HepG2 (cell line): ENCODE data around the gene NCOA3. TPM values are rescaled to one million over a fixed set of nuclear protein-coding genes. Genes with fewer than 3 reads are reported as not detected.

Source experiments
- FLYWCH1 ChIP-seq: sonication (generic); formaldehyde crosslinking; IDR thresholded peaks from 2 replicates; pipeline ENCODE4 v1.8.1; 2023; ENCODE audit warnings: mild to moderate bottlenecking, missing genetic modification reagents
- FOSL2 ChIP-seq: sonication (generic); formaldehyde crosslinking; IDR thresholded peaks from 2 replicates; pipeline ENCODE4 v1.4.0; 2020; ENCODE audit warnings: missing genetic modification reagents
- HDAC2 ChIP-seq: sonication (generic); formaldehyde crosslinking; IDR thresholded peaks from 2 replicates; pipeline ENCODE4 v1.4.0; 2020; ENCODE audit warnings: missing genetic modification reagents
- NFKB2 ChIP-seq: sonication (generic); formaldehyde crosslinking; IDR thresholded peaks from 2 replicates; pipeline ENCODE4 v1.4.0; 2020; ENCODE audit warnings: missing genetic modification reagents, borderline replicate concordance
- NONO ChIP-seq, 2 experiments: fragments of 450-650 bp in 1 of 2; sonication (generic) in 1 of 2; formaldehyde crosslinking in 1 of 2; IDR thresholded peaks in 1 of 2; conservative IDR thresholded peaks in 1 of 2; 2 replicates each; pipeline versions ENCODE4 v1.6.1 to v1.8.0; 2017 to 2022; ENCODE audit warnings: mild to moderate bottlenecking in 1 of 2, missing genetic modification reagents in 1 of 2, moderate library complexity in 1 of 2
- SMC3 ChIP-seq: IDR thresholded peaks from 2 replicates; pipeline ENCODE4 v1.6.1; 2011; ENCODE audit warnings: low read length, improper control_type of control experiment
- SNAI1 ChIP-seq: sonication (generic); formaldehyde crosslinking; IDR thresholded peaks from 2 replicates; pipeline ENCODE4 v1.5.0; 2020; ENCODE audit warnings: mild to moderate bottlenecking, missing genetic modification reagents, borderline replicate concordance
- ZBTB33 ChIP-seq: sonication (generic); formaldehyde crosslinking; IDR thresholded peaks from 2 replicates; pipeline ENCODE4 v1.4.0; 2020; ENCODE audit warnings: missing genetic modification reagents
- ZNF354B ChIP-seq: sonication (generic); formaldehyde crosslinking; IDR thresholded peaks from 2 replicates; pipeline ENCODE4 v1.8.0; 2022; ENCODE audit warnings: mild to moderate bottlenecking, missing genetic modification reagents
- ZNF562 ChIP-seq: sonication (generic); formaldehyde crosslinking; IDR thresholded peaks from 2 replicates; pipeline ENCODE4 v1.8.0; 2022; ENCODE audit warnings: missing genetic modification reagents, borderline replicate concordance
- ZNF687 ChIP-seq: sonication (generic); formaldehyde crosslinking; IDR thresholded peaks from 2 replicates; pipeline ENCODE4 v1.5.1; 2020; ENCODE audit warnings: mild to moderate bottlenecking, missing genetic modification reagents, moderate library complexity
- ZNF703 ChIP-seq: sonication (generic); formaldehyde crosslinking; IDR thresholded peaks from 2 replicates; pipeline ENCODE4 v1.5.1; 2020; ENCODE audit warnings: missing genetic modification reagents, mild to moderate bottlenecking, moderate library complexity, borderline replicate concordance
- polyA plus RNA-seq, 8 experiments: library from polyadenylated mRNA; depleted of rRNA in 3 of 8; stranded (reverse) in 7 of 8; unstranded in 1 of 8; fragments of >200 nt; fragmentation: Illumina TruSeq in 4 of 8; extraction: Trizol in 4 of 8; gene quantifications; 2 replicates each; pipeline versions ENCODE4 v1.2.1 to v1.2.3, GENCODE V29; 2011 to 2016; ENCODE audit warnings: low read depth in 4 of 8, missing spikeins in 1 of 8, mixed read lengths in 1 of 8; ENCODE audit not compliant: insufficient read depth in 1 of 8
- total RNA-seq, 5 experiments: library from RNA; depleted of rRNA; stranded (reverse); fragments of >200 nt; fragmentation: Illumina TruSeq; extraction: Trizol; gene quantifications; 2 replicates each; pipeline ENCODE4 v1.2.3, GENCODE V29; 2016; ENCODE audit warnings: low read depth in 1 of 5
- TF ChIP-seq, protein P1 (sequence below): sonication (generic); formaldehyde crosslinking; IDR thresholded peaks from 2 replicates; pipeline ENCODE4 v1.4.0; 2020; ENCODE audit warnings: missing genetic modification reagents, mild to moderate bottlenecking, borderline replicate concordance
- TF ChIP-seq, protein P2 (sequence below): IDR thresholded peaks from 2 replicates; pipeline ENCODE4 v1.6.1; 2016; ENCODE audit warnings: missing compliant biosample characterization, missing genetic modification reagents, borderline replicate concordance

NCOA3 gene
- total and polyA plus RNA-seq, 2 of the 13 experiments (the other 11 are each of a cell fraction or from before 2014, with no cell fraction given): 35.0 to 56.8 TPM

- TF ChIP-seq FLYWCH1 (CRISPR knock-in tag) (no peak), SMC3 (peak; percentile 40), SNAI1 (CRISPR knock-in tag) (0 out of 2 replicates have a peak, but pooled peaks have one; percentile 10), ZNF354B (CRISPR knock-in tag) (no peak), ZBTB33 (peak; percentile 37), NONO (IDR thresholded peaks at IDR 0.05) (no peak), NONO (CRISPR knock-in tag; conservative IDR thresholded peaks at IDR 0.05) (0 out of 2 replicates have a peak, but pooled peaks have one; percentile 32), ZNF562 (CRISPR knock-in tag) (peak; percentile 43; the same call in 1 of the 2 replicates), FOSL2 (CRISPR knock-in tag) (0 out of 2 replicates have a peak, but pooled peaks have one; percentile 16), NFKB2 (CRISPR knock-in tag) (peak; percentile 25; the same call in 1 of the 2 replicates), ZNF687 (CRISPR knock-in tag) (peak; percentile 51), HDAC2 (CRISPR knock-in tag) (peak; percentile 30; the same call in 1 of the 2 replicates), ZNF703 (CRISPR knock-in tag) (no peak)
- TF ChIP-seq, protein P1, sequence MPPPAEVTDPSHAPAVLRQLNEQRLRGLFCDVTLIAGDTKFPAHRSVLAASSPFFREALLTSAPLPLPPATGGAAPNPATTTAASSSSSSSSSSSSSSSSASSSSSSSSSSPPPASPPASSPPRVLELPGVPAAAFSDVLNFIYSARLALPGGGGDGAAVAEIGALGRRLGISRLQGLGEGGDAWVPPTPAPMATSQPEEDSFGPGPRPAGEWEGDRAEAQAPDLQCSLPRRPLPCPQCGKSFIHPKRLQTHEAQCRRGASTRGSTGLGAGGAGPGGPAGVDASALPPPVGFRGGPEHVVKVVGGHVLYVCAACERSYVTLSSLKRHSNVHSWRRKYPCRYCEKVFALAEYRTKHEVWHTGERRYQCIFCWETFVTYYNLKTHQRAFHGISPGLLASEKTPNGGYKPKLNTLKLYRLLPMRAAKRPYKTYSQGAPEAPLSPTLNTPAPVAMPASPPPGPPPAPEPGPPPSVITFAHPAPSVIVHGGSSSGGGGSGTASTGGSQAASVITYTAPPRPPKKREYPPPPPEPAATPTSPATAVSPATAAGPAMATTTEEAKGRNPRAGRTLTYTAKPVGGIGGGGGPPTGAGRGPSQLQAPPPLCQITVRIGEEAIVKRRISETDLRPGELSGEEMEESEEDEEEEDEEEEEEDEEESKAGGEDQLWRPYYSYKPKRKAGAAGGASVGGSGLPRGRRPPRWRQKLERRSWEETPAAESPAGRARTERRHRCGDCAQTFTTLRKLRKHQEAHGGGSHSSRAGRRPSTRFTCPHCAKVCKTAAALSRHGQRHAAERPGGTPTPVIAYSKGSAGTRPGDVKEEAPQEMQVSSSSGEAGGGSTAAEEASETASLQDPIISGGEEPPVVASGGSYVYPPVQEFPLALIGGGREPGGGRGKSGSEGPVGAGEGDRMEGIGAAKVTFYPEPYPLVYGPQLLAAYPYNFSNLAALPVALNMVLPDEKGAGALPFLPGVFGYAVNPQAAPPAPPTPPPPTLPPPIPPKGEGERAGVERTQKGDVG (CRISPR knock-in tag): peak; percentile 87; the same call in 1 of the 2 replicates
- TF ChIP-seq, protein P2, sequence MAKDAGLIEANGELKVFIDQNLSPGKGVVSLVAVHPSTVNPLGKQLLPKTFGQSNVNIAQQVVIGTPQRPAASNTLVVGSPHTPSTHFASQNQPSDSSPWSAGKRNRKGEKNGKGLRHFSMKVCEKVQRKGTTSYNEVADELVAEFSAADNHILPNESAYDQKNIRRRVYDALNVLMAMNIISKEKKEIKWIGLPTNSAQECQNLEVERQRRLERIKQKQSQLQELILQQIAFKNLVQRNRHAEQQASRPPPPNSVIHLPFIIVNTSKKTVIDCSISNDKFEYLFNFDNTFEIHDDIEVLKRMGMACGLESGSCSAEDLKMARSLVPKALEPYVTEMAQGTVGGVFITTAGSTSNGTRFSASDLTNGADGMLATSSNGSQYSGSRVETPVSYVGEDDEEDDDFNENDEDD (CRISPR knock-in tag): peak; percentile 24; the same call in 1 of the 2 replicates
These were observed 19.5 kb downstream of the NCOA3 start (continued) for GRCh38 chr20:47521059-47521808.
